NT2/D1 (cell line): ENCODE results near the gene ITSN2.

ENCODE experiments used
- DNase-seq: peaks from one replicate; pipeline ENCODE4 v3.0.0-alpha.2; 2011; ENCODE audit warnings: low read depth, low spot score
- H3K27me3 ChIP-seq: 2 replicates; pipeline ENCODE4 v1.6.0; 2011; ENCODE audit warnings: mild to moderate bottlenecking; ENCODE audit not compliant: insufficient read length, insufficient read depth
- H3K36me3 ChIP-seq: 2 replicates; pipeline ENCODE4 v1.6.1; 2011; ENCODE audit warnings: mild to moderate bottlenecking, low read length, mixed read lengths; ENCODE audit not compliant: insufficient read depth, insufficient read length
- H3K4me1 ChIP-seq: 2 replicates; pipeline ENCODE4 v1.5.1; 2011; ENCODE audit not compliant: insufficient read depth, insufficient read length
- H3K4me3 ChIP-seq: 2 replicates; pipeline ENCODE4 v1.5.1; 2011; ENCODE audit warnings: low read depth; ENCODE audit not compliant: insufficient read length
- H3K9ac ChIP-seq: 2 replicates; pipeline ENCODE4 v1.6.0; 2011; ENCODE audit warnings: low read depth; ENCODE audit not compliant: insufficient read length
- H3K9me3 ChIP-seq: 2 replicates; pipeline ENCODE4 v1.5.1; 2011; ENCODE audit warnings: mild to moderate bottlenecking, low read length; ENCODE audit not compliant: insufficient read depth
- SUZ12 ChIP-seq: IDR thresholded peaks from 2 replicates; pipeline ENCODE4 v1.6.1; 2011; ENCODE audit not compliant: insufficient read length, insufficient read depth; ENCODE audit errors: extremely low read depth
- YY1 ChIP-seq: IDR thresholded peaks from 2 replicates; pipeline ENCODE4 v1.6.1; 2011; ENCODE audit not compliant: insufficient read length, insufficient read depth
- ZNF274 ChIP-seq: IDR thresholded peaks from 2 replicates; pipeline ENCODE4 v1.6.1; 2011; ENCODE audit warnings: mild to moderate bottlenecking, low read depth, low read length

ITSN2 gene

DNA sequence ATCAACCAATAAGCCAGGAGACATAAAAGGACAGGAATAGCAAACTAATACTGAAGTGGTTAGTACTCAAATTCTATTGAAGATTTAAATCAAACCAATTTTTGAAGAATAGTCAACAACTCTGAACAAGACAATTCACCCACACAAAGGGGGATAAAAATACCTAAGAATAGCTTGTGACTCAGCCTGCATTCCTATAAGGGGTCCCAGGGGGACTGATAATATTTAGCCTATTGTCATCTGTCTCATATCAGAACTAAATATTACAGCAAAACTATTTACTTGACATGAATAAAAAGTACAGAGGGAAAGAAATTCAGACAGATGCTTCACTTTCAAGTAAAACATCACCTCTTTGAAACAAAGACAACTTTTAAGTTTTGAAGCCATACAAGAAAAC is 7.7 kb downstream of the ITSN2 start:
- no peak for DNase-seq
- H3K9ac ChIP-seq: no peak overlapping the region
- no peaks in the 10 kb centered on the region for H3K36me3 ChIP-seq
- no peaks in the 10 kb centered on the region for H3K4me1 ChIP-seq
- H3K4me3 ChIP-seq: no peak overlapping the region
- no peaks in the 10 kb centered on the region for H3K9me3 ChIP-seq
- H3K27me3 ChIP-seq: no peaks in the 10 kb centered on the region
- TF ChIP-seq YY1: no peak
- TF ChIP-seq ZNF274: no peak
- no peak for TF ChIP-seq SUZ12

DNA sequence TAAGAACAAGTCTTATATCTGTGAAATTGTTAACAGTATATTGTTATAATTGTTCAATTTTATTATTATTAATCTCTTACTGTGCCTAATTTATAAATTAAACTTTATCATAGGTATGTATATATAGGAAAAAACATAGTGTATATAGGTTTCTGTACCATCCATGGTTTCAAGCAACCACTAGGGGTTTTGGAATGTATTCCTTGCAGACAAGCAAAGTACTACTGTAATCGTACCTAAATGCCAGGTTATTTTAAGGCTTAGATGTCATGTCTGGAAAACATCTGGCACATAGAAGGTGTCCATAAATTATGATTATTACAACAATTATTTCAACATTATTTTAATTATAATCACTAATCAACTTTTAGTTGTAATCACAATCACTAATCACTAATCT is 8.4 kb downstream of the ITSN2 start:
- Histone ChIP-seq H3K27me3 (no peaks in the 10 kb centered on the region), H3K36me3 (no peaks in the 10 kb centered on the region), H3K9ac (no peak overlapping the region), H3K4me1 (no peaks in the 10 kb centered on the region), H3K9me3 (no peaks in the 10 kb centered on the region), H3K4me3 (no peak overlapping the region)
- TF ChIP-seq YY1: no peak
- TF ChIP-seq ZNF274: no peak
- no peak for TF ChIP-seq SUZ12
- no peak for DNase-seq

DNA sequence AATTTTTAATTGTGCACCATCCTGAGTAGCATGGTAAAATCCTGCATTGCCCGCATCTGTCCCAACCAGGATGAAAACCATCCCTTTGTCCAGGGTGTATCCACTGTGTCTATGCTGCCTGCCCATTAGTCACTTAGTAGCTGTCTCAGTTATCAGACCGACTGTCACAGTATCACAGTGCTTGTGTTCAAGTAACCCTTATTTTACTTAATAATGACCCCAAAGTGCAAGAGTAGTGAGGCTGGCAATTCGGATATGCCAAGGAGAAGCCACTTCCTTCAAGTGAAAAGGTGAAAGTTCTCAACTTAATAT is 8.8 kb downstream of the ITSN2 start:
- Histone ChIP-seq H3K9ac (no peak overlapping the region), H3K4me1 (no peaks in the 10 kb centered on the region), H3K9me3 (no peaks in the 10 kb centered on the region), H3K36me3 (no peaks in the 10 kb centered on the region), H3K27me3 (no peaks in the 10 kb centered on the region), H3K4me3 (no peak overlapping the region)
- no peak for DNase-seq
- TF ChIP-seq YY1 (no peak), ZNF274 (no peak), SUZ12 (no peak)

DNA sequence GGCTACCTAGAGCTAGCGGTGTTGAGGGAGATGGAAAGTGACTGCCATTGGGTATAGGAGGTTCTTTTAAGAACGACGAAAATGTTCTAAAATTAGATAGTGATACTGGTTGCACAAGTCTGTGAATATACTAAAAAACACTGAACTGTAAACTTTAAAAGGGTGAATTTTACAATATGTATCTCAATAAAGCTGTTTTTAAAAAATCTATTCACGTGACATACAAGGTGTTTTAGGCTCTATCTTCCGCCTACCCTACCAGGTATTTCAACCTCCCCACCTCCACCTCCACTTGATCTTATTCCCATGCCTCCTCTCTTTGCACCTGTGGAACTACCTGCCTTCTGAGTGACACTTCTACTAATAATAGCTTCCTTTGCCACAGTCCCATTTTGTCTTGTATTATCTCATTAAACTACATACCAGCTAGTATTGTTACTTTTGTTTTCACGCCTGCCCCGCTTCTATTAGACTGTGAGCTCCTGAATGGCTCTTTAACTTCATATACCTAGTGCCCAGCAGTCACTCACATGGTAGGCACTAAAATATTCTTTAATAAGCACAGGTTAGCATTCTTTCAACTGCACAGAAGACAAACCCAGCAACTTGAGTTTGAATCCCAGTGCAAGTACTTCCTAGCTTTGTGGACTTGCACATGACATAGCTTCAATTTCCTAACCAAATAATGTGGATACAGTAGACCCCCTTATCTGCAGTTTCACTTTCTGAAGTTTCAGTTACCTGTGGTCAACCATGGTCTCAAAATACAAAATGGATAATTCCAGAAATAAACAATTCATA is 9.3 kb downstream of the ITSN2 start:
- H3K9ac ChIP-seq: no peak overlapping the region
- no peak for TF ChIP-seq YY1
- TF ChIP-seq SUZ12: no peak
- DNase-seq: no peak
- no peaks in the 10 kb centered on the region for H3K27me3 ChIP-seq
- H3K4me3 ChIP-seq: no peak overlapping the region
- H3K36me3 ChIP-seq: no peaks in the 10 kb centered on the region
- H3K4me1 ChIP-seq: no peaks in the 10 kb centered on the region
- no peaks in the 10 kb centered on the region for H3K9me3 ChIP-seq

- no peaks in the 10 kb centered on the region for H3K36me3 ChIP-seq
- no peaks in the 10 kb centered on the region for H3K4me1 ChIP-seq
- no peak overlapping the region for H3K4me3 ChIP-seq
- H3K9me3 ChIP-seq: no peaks in the 10 kb centered on the region
- TF ChIP-seq SUZ12: no peak
- TF ChIP-seq YY1: no peak
- no peak for TF ChIP-seq ZNF274
- H3K9ac ChIP-seq: no peak overlapping the region
- no peak for DNase-seq
- no peaks in the 10 kb centered on the region for H3K27me3 ChIP-seq
Measured at GRCh38 chr2:24349097-24349496, 11.2 kb downstream of the ITSN2 start.

DNA sequence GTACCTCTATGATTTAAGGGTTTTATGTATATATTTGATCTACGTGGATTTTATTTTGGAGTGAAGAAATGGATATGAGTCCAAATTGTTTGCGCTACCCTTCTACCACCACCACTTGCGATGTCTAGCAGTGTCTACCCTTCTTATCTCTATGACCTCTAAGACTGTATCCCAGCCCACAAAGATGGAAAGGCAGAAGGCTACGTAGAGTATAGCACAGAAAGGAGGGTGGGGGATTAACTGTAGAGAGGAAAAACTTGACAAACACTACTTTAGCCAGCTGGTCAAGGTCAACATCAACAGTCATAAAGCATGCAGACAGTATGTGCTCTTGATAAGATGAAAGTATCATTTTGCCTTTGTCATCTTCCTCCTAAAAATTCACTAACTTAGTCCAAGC is 14.4 kb downstream of the ITSN2 start:
- no peaks in the 10 kb centered on the region for H3K36me3 ChIP-seq
- no peak overlapping the region for H3K9ac ChIP-seq
- no peaks in the 10 kb centered on the region for H3K9me3 ChIP-seq
- no peak for DNase-seq
- no peaks in the 10 kb centered on the region for H3K4me1 ChIP-seq
- TF ChIP-seq ZNF274 (no peak), YY1 (no peak), SUZ12 (no peak)
- H3K27me3 ChIP-seq: no peaks in the 10 kb centered on the region
- no peak overlapping the region for H3K4me3 ChIP-seq

GRCh38 chr2:24343225-24343882 is 17.0 kb downstream of the ITSN2 start:
- no peaks in the 10 kb centered on the region for H3K27me3 ChIP-seq
- no peaks in the 10 kb centered on the region for H3K4me1 ChIP-seq
- H3K36me3 ChIP-seq: no peaks in the 10 kb centered on the region
- TF ChIP-seq ZNF274 (no peak), YY1 (no peak)
- no peak overlapping the region for H3K4me3 ChIP-seq
- no peaks in the 10 kb centered on the region for H3K9me3 ChIP-seq
- no peak overlapping the region for H3K9ac ChIP-seq
- DNase-seq: no peak
